Neuronal stem cell (in vitro differentiated cells): ENCODE measurements around the gene HMGCLL1.

Experiments used
- DNase-seq: peaks from one replicate; pipeline ENCODE4 v3.0.0-alpha.2; 2013; ENCODE audit warnings: low spot score
- H2AFZ ChIP-seq: one replicate; pipeline ENCODE4 v1.6.1; 2013; ENCODE audit warnings: mild to moderate bottlenecking, low read length, inconsistent platforms
- H2AK5ac ChIP-seq: 2 replicates; pipeline ENCODE4 v1.6.1; 2013; ENCODE audit warnings: low read depth, mild to moderate bottlenecking, inconsistent platforms, low read length, moderate library complexity, mixed read lengths
- H2BK120ac ChIP-seq: 2 replicates; pipeline ENCODE4 v1.6.1; 2013; ENCODE audit warnings: low read depth, mild to moderate bottlenecking, inconsistent platforms, low read length, moderate library complexity, mixed read lengths
- H2BK12ac ChIP-seq: one replicate; pipeline ENCODE4 v1.6.1; 2013; ENCODE audit warnings: low read length, inconsistent platforms
- H2BK15ac ChIP-seq: 2 replicates; pipeline ENCODE4 v1.6.1; 2013; ENCODE audit warnings: mild to moderate bottlenecking, low read length, inconsistent platforms, mixed read lengths
- H2BK5ac ChIP-seq: one replicate; pipeline ENCODE4 v1.6.1; 2013; ENCODE audit warnings: inconsistent platforms, mild to moderate bottlenecking, low read length, moderate library complexity
- H3K14ac ChIP-seq: one replicate; pipeline ENCODE4 v1.6.1; 2013; ENCODE audit warnings: low read length, inconsistent platforms
- H3K18ac ChIP-seq: 2 replicates; pipeline ENCODE4 v1.6.1; 2013; ENCODE audit warnings: low read length, inconsistent platforms
- H3K23ac ChIP-seq: 2 replicates; pipeline ENCODE4 v1.6.1; 2013; ENCODE audit warnings: low read depth, mild to moderate bottlenecking, mixed read lengths, low read length, inconsistent platforms; ENCODE audit not compliant: poor library complexity
- H3K27ac ChIP-seq: replicated peaks from 3 replicates; pipeline ENCODE4 v1.5.1; 2013; ENCODE audit warnings: low read length, inconsistent platforms
- H3K27me3 ChIP-seq, 3 experiments: 2 replicates each; pipeline ENCODE4 v1.6.1; 2013; ENCODE audit warnings: low read length in 3 of 3, mild to moderate bottlenecking in 2 of 3, inconsistent platforms in 1 of 3, low read depth in 1 of 3, mixed read lengths in 1 of 3, moderate library complexity in 1 of 3; ENCODE audit not compliant: control insufficient read depth in 3 of 3, insufficient read depth in 3 of 3
- H3K36me3 ChIP-seq, 2 donors: replicated peaks in 1 of 2; 2 replicates each; pipeline ENCODE4 v1.6.1; 2013; ENCODE audit warnings: low read length in 2 of 2; ENCODE audit not compliant: control insufficient read depth in 2 of 2, insufficient read depth in 2 of 2
- H3K4ac ChIP-seq: 2 replicates; pipeline ENCODE4 v1.6.1; 2013; ENCODE audit warnings: inconsistent platforms, mild to moderate bottlenecking, low read length, moderate library complexity
- H3K4me1 ChIP-seq, 2 donors: 1 replicate in 1 of 2; 2 replicates in 1 of 2; pipeline ENCODE4 v1.6.1; 2013; ENCODE audit warnings: low read length in 2 of 2, low read depth in 1 of 2; ENCODE audit not compliant: control insufficient read depth in 2 of 2, insufficient read depth in 1 of 2
- H3K4me2 ChIP-seq: one replicate; pipeline ENCODE4 v1.6.1; 2013; ENCODE audit warnings: mild to moderate bottlenecking, low read length, inconsistent platforms; ENCODE audit not compliant: insufficient read depth, poor library complexity, severe bottlenecking
- H3K4me3 ChIP-seq, 2 donors: 2 replicates each; pipeline ENCODE4 v1.5.1; 2013; ENCODE audit warnings: low read length in 2 of 2, mild to moderate bottlenecking in 2 of 2, inconsistent platforms in 1 of 2, moderate library complexity in 1 of 2
- H3K79me1 ChIP-seq: one replicate; pipeline ENCODE4 v1.6.1; 2013; ENCODE audit warnings: low read depth, mild to moderate bottlenecking, inconsistent platforms, low read length, moderate library complexity
- H3K9ac ChIP-seq: one replicate; pipeline ENCODE4 v1.6.1; 2013; ENCODE audit warnings: mild to moderate bottlenecking, low read depth, low read length, inconsistent platforms; ENCODE audit not compliant: poor library complexity
- H3K9me3 ChIP-seq, 2 donors: replicated peaks in 1 of 2; 2 replicates each; pipeline versions ENCODE3 to v1.6.1; 2013; ENCODE audit warnings: low read length in 2 of 2, mild to moderate bottlenecking in 2 of 2, inconsistent platforms in 1 of 2, low read depth in 1 of 2, mixed read lengths in 1 of 2, moderate library complexity in 1 of 2; ENCODE audit not compliant: control insufficient read depth in 2 of 2, insufficient read depth in 1 of 2
- H4K8ac ChIP-seq: one replicate; pipeline ENCODE4 v1.6.1; 2013; ENCODE audit warnings: low read depth, mild to moderate bottlenecking, inconsistent platforms, low read length, moderate library complexity
- H4K91ac ChIP-seq: one replicate; pipeline ENCODE4 v1.6.1; 2013; ENCODE audit warnings: low read length, low read depth, mild to moderate bottlenecking, inconsistent platforms; ENCODE audit not compliant: poor library complexity
- WGBS, 2 donors: extraction: QIAGEN DNeasy Blood & Tissue Kit; methylation state at CpG; one replicate each; pipeline ENCODE4 v1.1.7; 2013; ENCODE audit warnings: missing lambda C conversion rate in 2 of 2, mixed read lengths in 1 of 2; ENCODE audit not compliant: insufficient read length in 2 of 2, insufficient replicate concordance in 1 of 2; ENCODE audit errors: extremely low coverage in 2 of 2; 5-methylcytosine and 5-hydroxymethylcytosine counted together

Gene HMGCLL1

GRCh38 chr6:55567558-55567957 is 11.4 kb downstream of the HMGCLL1 start:
- no CpG with 5 or more reads among the region's 4 CpGs for WGBS, 2 donors
- no peak overlapping the region for H2BK15ac ChIP-seq
- no peak overlapping the region for H2BK120ac ChIP-seq
- no peak overlapping the region for H3K18ac ChIP-seq
- DNase-seq = no peak
- H3K9ac ChIP-seq = no peak overlapping the region
- no peak overlapping the region for H2BK12ac ChIP-seq
- H3K23ac ChIP-seq = no peak overlapping the region
- no peak overlapping the region for H3K4me2 ChIP-seq
- no peak overlapping the region for H4K8ac ChIP-seq
- H3K27ac ChIP-seq = no peak overlapping the region
- no peaks in the 10 kb centered on the region for H3K36me3 ChIP-seq
- no peak overlapping the region for H3K14ac ChIP-seq
- no peak overlapping the region for H2AK5ac ChIP-seq
- no peak overlapping the region for H4K91ac ChIP-seq
- H2AFZ ChIP-seq = no peak overlapping the region
- peaks cover 2 to 5% of the 10 kb centered on the region in 2 donors for H3K4me1 ChIP-seq
- no peak overlapping the region for H3K4ac ChIP-seq
- H3K27me3 ChIP-seq = no peaks in the 10 kb centered on the region
- H3K9me3 ChIP-seq = no peaks in the 10 kb centered on the region
- no peaks in the 10 kb centered on the region for H3K79me1 ChIP-seq
- no peak overlapping the region for H3K4me3 ChIP-seq
- H2BK5ac ChIP-seq = no peak overlapping the region

GRCh38 chr6:55566036-55566710 is 12.8 kb downstream of the HMGCLL1 start:
- no peak overlapping the region for H2BK5ac ChIP-seq
- no peak overlapping the region for H3K18ac ChIP-seq
- H2BK12ac ChIP-seq = no peak overlapping the region
- H2AFZ ChIP-seq = peak overlapping the region; percentile 21
- H3K79me1 ChIP-seq = no peaks in the 10 kb centered on the region
- H3K27ac ChIP-seq = no peak overlapping the region
- H4K91ac ChIP-seq = no peak overlapping the region
- no peaks in the 10 kb centered on the region for H3K27me3 ChIP-seq
- no CpG with 5 or more reads among the region's 4 CpGs for WGBS, 2 donors
- H3K14ac ChIP-seq = no peak overlapping the region
- no peak for DNase-seq
- no peak overlapping the region for H4K8ac ChIP-seq
- H3K4ac ChIP-seq = no peak overlapping the region
- H3K9me3 ChIP-seq = no peaks in the 10 kb centered on the region
- no peak overlapping the region for H2BK120ac ChIP-seq
- no peak overlapping the region for H3K23ac ChIP-seq
- H3K36me3 ChIP-seq = no peaks in the 10 kb centered on the region
- H2AK5ac ChIP-seq = no peak overlapping the region
- H2BK15ac ChIP-seq = no peak overlapping the region
- no peak overlapping the region for H3K4me2 ChIP-seq
- peaks cover 2 to 5% of the 10 kb centered on the region in 2 donors for H3K4me1 ChIP-seq
- no peak overlapping the region for H3K9ac ChIP-seq
- H3K4me3 ChIP-seq = no peak overlapping the region

GRCh38 chr6:55562318-55562717 is 16.7 kb downstream of the HMGCLL1 start:
- Histone ChIP-seq H2BK5ac (no peak overlapping the region), H2AK5ac (no peak overlapping the region), H3K9me3 (no peaks in the 10 kb centered on the region), H4K8ac (no peak overlapping the region), H3K4me2 (no peak overlapping the region), H2BK12ac (no peak overlapping the region), H3K18ac (no peak overlapping the region), H3K4me3 (no peak overlapping the region), H3K14ac (no peak overlapping the region), H3K36me3 (no peaks in the 10 kb centered on the region), H4K91ac (no peak overlapping the region), H3K79me1 (no peaks in the 10 kb centered on the region), H2BK15ac (no peak overlapping the region), H2BK120ac (no peak overlapping the region), H3K23ac (no peak overlapping the region), H2AFZ (no peak overlapping the region), H3K9ac (no peak overlapping the region), H3K4me1 (no peaks in the 10 kb centered on the region), H3K27ac (no peak overlapping the region), H3K4ac (no peak overlapping the region), H3K27me3 (no peaks in the 10 kb centered on the region)
- no peak for DNase-seq
- no CpG with 5 or more reads among the region's 3 CpGs for WGBS, 2 donors

- Histone ChIP-seq H3K27ac (no peak overlapping the region), H3K79me1 (no peaks in the 10 kb centered on the region), H2BK12ac (no peak overlapping the region)
Observed at GRCh38 chr6:55560290-55560885, 18.6 kb downstream of the HMGCLL1 start.

More at GRCh38 chr6:55560290-55560885, 18.6 kb downstream of the HMGCLL1 start:
- Histone ChIP-seq H3K9me3 (no peaks in the 10 kb centered on the region), H3K36me3 (no peaks in the 10 kb centered on the region), H3K9ac (no peak overlapping the region), H3K4ac (no peak overlapping the region), H3K23ac (no peak overlapping the region), H3K4me3 (no peak overlapping the region), H2AFZ (no peak overlapping the region), H2AK5ac (no peak overlapping the region), H2BK120ac (no peak overlapping the region), H2BK5ac (no peak overlapping the region), H3K4me1 (peaks cover 0 to 2% of the 10 kb centered on the region in 2 donors), H3K4me2 (no peak overlapping the region), H4K91ac (no peak overlapping the region), H3K18ac (no peak overlapping the region), H3K14ac (no peak overlapping the region), H3K27me3 (no peaks in the 10 kb centered on the region), H2BK15ac (no peak overlapping the region), H4K8ac (no peak overlapping the region)
- 100% methylated on average over 1 of the region's 2 CpGs for WGBS, 2 donors
- DNase-seq = no peak
